MCF 10A (cell line): ENCODE data around the gene SP2. TPM values are rescaled to one million over a fixed set of nuclear protein-coding genes. Genes with fewer than 3 reads are reported as not detected.

Experiments
- BruUV-seq: library from RNA; stranded (reverse); fragments of 400-500 nt; replicated peaks from 2 replicates; lab custom pipeline; 2021; lab: Mats Ljungman, UMichigan
- CTCF ChIA-PET: fragments of 300-600 bp; sonication (Branson Sonifier 250); formaldehyde crosslinking; extraction: SDS; loops from one replicate; lab custom pipeline; 2021; ENCODE audit warnings: antibody characterized with exemption, inconsistent platforms; lab: Yijun Ruan, JAX
- POLR2A ChIA-PET: fragments of 300-600, 350-650 bp; sonication (Branson Sonifier 250); formaldehyde crosslinking; extraction: SDS; loops from one replicate; lab custom pipeline; 2020; ENCODE audit warnings: antibody characterized with exemption, inconsistent platforms; lab: Yijun Ruan, JAX
- DNase-seq: peaks from one replicate; pipeline ENCODE4 v3.0.0-alpha.2; 2018; ENCODE audit not compliant: unreplicated experiment
- H3K27ac Mint-ChIP-seq: one replicate; pipeline ENCODE4 v1.8.0; 2022; ENCODE audit warnings: mild to moderate bottlenecking, low read depth, mixed read lengths; ENCODE audit not compliant: unreplicated experiment
- H3K27me3 Mint-ChIP-seq: one replicate; pipeline ENCODE4 v1.8.0; 2022; ENCODE audit warnings: mixed read lengths; ENCODE audit not compliant: insufficient read depth, unreplicated experiment
- H3K36me3 Mint-ChIP-seq: one replicate; pipeline ENCODE4 v1.8.0; 2022; ENCODE audit warnings: mild to moderate bottlenecking, moderate library complexity, mixed read lengths; ENCODE audit not compliant: insufficient read depth, unreplicated experiment
- H3K4me1 Mint-ChIP-seq: one replicate; pipeline ENCODE4 v1.8.0; 2022; ENCODE audit warnings: mixed read lengths; ENCODE audit not compliant: insufficient read depth, unreplicated experiment
- H3K4me3 Mint-ChIP-seq: one replicate; pipeline ENCODE4 v1.8.0; 2022; ENCODE audit warnings: mild to moderate bottlenecking, moderate library complexity, mixed read lengths; ENCODE audit not compliant: unreplicated experiment
- H3K9me3 Mint-ChIP-seq: one replicate; pipeline ENCODE4 v1.8.0; 2022; ENCODE audit warnings: mixed read lengths; ENCODE audit not compliant: unreplicated experiment
- CTCF ChIP-seq: fragments of 200-600 bp; IDR thresholded peaks from one replicate; pipeline ENCODE4 v1.8.0; 2022; ENCODE audit warnings: antibody characterized with exemption, mild to moderate bottlenecking; ENCODE audit not compliant: unreplicated experiment
- intact Hi-C: fragments of 100-400 bp; cut with micrococcal nuclease; formaldehyde crosslinking; loops from 2 replicates; pipeline ENCODE4 v1.14.1; 2022
- total RNA-seq: library from RNA; stranded (reverse); gene quantifications from 2 replicates; pipeline ENCODE4 v1.2.3, GENCODE V29; 2022

The SP2 gene
- total RNA-seq, 1 experiment from 2014 or later = 15.1 TPM

GRCh38 chr17:47975189-47975822, 79.3 kb downstream of the SP2 start:
- CTCF ChIA-PET = interaction anchor here (0.8 to 2.4 kb wide), 4 partner anchors 26 to 134 kb away, joined by 3 to 17 read pairs (median 8); partner anchors contain the start of gene SCRN2
- peaks cover 4% of the 10 kb centered on the region for H3K4me1 Mint-ChIP-seq
- no peak for TF ChIP-seq CTCF
- DNase-seq = no peak
- intact Hi-C loops = no loop called here
- no peak overlapping the region for H3K4me3 Mint-ChIP-seq
- peaks cover 66% of the 10 kb centered on the region for H3K36me3 Mint-ChIP-seq
- BruUV-seq = no TSS peak
- no peak overlapping the region for H3K27ac Mint-ChIP-seq
- H3K27me3 Mint-ChIP-seq = no peaks in the 10 kb centered on the region
- H3K9me3 Mint-ChIP-seq = no peaks in the 10 kb centered on the region
- POLR2A ChIA-PET = no interaction called here

- no peak for DNase-seq
- Mint-ChIP-seq H3K4me3 (no peak overlapping the region), H3K4me1 (no peaks in the 10 kb centered on the region), H3K27me3 (no peaks in the 10 kb centered on the region), H3K9me3 (no peaks in the 10 kb centered on the region), H3K36me3 (peaks cover 64% of the 10 kb centered on the region), H3K27ac (no peak overlapping the region)
- intact Hi-C loops = no loop called here
- no peak for TF ChIP-seq CTCF
- CTCF ChIA-PET = interaction anchor here (0.8 to 2.4 kb wide), 4 partner anchors 27 to 135 kb away, joined by 3 to 17 read pairs (median 8); partner anchors contain the start of gene SCRN2
- BruUV-seq = no TSS peak
- POLR2A ChIA-PET = no interaction called here
Observed at GRCh38 chr17:47975823-47976205, 79.8 kb downstream of the SP2 start.

- ChIA-PET CTCF (interaction anchor here (0.6 to 2.4 kb wide), 22 partner anchors 12 to 479 kb away, joined by 3 to 41 read pairs (median 6); no protein-coding TSS in a partner anchor), POLR2A (interaction anchor here (1.5 kb wide), 1 partner anchor 40 kb away, joined by 5 read pairs; no protein-coding TSS in a partner anchor)
- DNase-seq = peak; percentile 47
- Mint-ChIP-seq H3K4me1 (no peaks in the 10 kb centered on the region), H3K27ac (no peak overlapping the region), H3K4me3 (no peak overlapping the region), H3K9me3 (no peaks in the 10 kb centered on the region), H3K27me3 (no peaks in the 10 kb centered on the region), H3K36me3 (peaks cover 68% of the 10 kb centered on the region)
- BruUV-seq = no TSS peak
- peak; percentile 50 for TF ChIP-seq CTCF
- intact Hi-C loops = loop anchor here (1.0 kb wide), 1 partner anchor 40 kb away; no protein-coding TSS in a partner anchor
Observed at GRCh38 chr17:47978324-47978723, 82.3 kb downstream of the SP2 start.

Other genes with a start within 250 kb of the SP2 start
- 522 and 609 TPM in 2 replicates for gene KPNB1, start 246.3 kb upstream of the SP2 start, total RNA-seq
- gene TBKBP1, start 202.1 kb upstream of the SP2 start, total RNA-seq = 0.40 and 1.5 TPM in 2 replicates
- gene TBX21, start 163.0 kb upstream of the SP2 start, total RNA-seq = not detected in 2 replicates
- 4.3 and 4.7 TPM in 2 replicates for gene OSBPL7, start 74.4 kb upstream of the SP2 start, total RNA-seq
- 43.2 and 49.3 TPM in 2 replicates for gene MRPL10, start 64.7 kb upstream of the SP2 start, total RNA-seq
- gene LRRC46, start 64.6 kb upstream of the SP2 start, total RNA-seq = 1.2 and 1.4 TPM in 2 replicates
- gene SCRN2, start 55.0 kb upstream of the SP2 start, total RNA-seq = 15.7 and 16.2 TPM in 2 replicates
- 1.2 and 1.5 TPM in 2 replicates for gene SP6, start 45.1 kb upstream of the SP2 start, total RNA-seq
- 56.8 and 58.4 TPM in 2 replicates for gene PNPO, start 45.3 kb downstream of the SP2 start, total RNA-seq
- not detected in 2 replicates for gene PRR15L, start 61.6 kb downstream of the SP2 start, total RNA-seq
- gene CDK5RAP3, start 74.9 kb downstream of the SP2 start, total RNA-seq = 132 and 149 TPM in 2 replicates
- gene COPZ2, start 141.6 kb downstream of the SP2 start, total RNA-seq = 2.5 TPM in 1 of 2 replicates, not detected in the other
- 235 and 315 TPM in 2 replicates for gene NFE2L1, start 152.1 kb downstream of the SP2 start, total RNA-seq
- gene CBX1, start 205.2 kb downstream of the SP2 start, total RNA-seq = 77.3 and 81.2 TPM in 2 replicates
- 21.7 and 24.2 TPM in 2 replicates for gene SNX11, start 211.5 kb downstream of the SP2 start, total RNA-seq